ENCODE measurements around the gene PSEN1. TPM values are rescaled to one million over a fixed set of nuclear protein-coding genes. Genes with fewer than 3 reads are reported as not detected.

The PSEN1 gene
- total RNA-seq, result 20.5 TPM
- long read RNA-seq, full-length matches to known transcripts, result 23 of 30 reads
- long read RNA-seq, partial matches to known transcripts, result 1 of 30 reads
- long read RNA-seq, other reads (novel, unspliced or antisense), result 6 of 30 reads

GRCh38 chr14:73136387-73137225 is at the start of gene PSEN1:
Gene PSEN1, plus strand, starts transcription at chr14:73136507. Its CDS starts 11,513 bp downstream, at chr14:73148020.
- DNase-seq (ENCODE audit: low spot score), result peak; percentile 99
- intact Hi-C loops (cut with DNase I), result loop anchor here (5.0 kb wide), 1 partner anchor 109 kb away; the partner anchor contains the start of gene ZFYVE1

- intact Hi-C loops (cut with DNase I), result no loop called here
- no peak for DNase-seq (ENCODE audit: low spot score)
Observed at GRCh38 chr14:73091044-73091443, 45.3 kb upstream of the PSEN1 start.

GRCh38 chr14:73097421-73097820 is 38.9 kb upstream of the PSEN1 start:
- intact Hi-C loops (cut with DNase I), result no loop called here
- DNase-seq (ENCODE audit: low spot score), result no peak

- DNase-seq (ENCODE audit: low spot score), result no peak
- intact Hi-C loops (cut with DNase I), result no loop called here
Observed at GRCh38 chr14:73100334-73100733, 36.0 kb upstream of the PSEN1 start.

- intact Hi-C loops (cut with DNase I), result no loop called here
- no peak for DNase-seq (ENCODE audit: low spot score)
Observed at GRCh38 chr14:73102806-73103497, 33.4 kb upstream of the PSEN1 start.

- DNase-seq (ENCODE audit: low spot score), result no peak
- intact Hi-C loops (cut with DNase I), result no loop called here
Observed at GRCh38 chr14:73105050-73105449, 31.3 kb upstream of the PSEN1 start.

GRCh38 chr14:73105727-73106126 is 30.6 kb upstream of the PSEN1 start:
- DNase-seq (ENCODE audit: low spot score), result no peak
- intact Hi-C loops (cut with DNase I), result no loop called here

GRCh38 chr14:73116079-73116665 is 20.1 kb upstream of the PSEN1 start:
- intact Hi-C loops (cut with DNase I), result no loop called here
- no peak for DNase-seq (ENCODE audit: low spot score)

- intact Hi-C loops (cut with DNase I), result no loop called here
Observed at GRCh38 chr14:73124180-73124894, 12.0 kb upstream of the PSEN1 start.

GRCh38 chr14:73125169-73125588 is 11.1 kb upstream of the PSEN1 start:
- no peak for DNase-seq (ENCODE audit: low spot score)
- intact Hi-C loops (cut with DNase I), result no loop called here

More at GRCh38 chr14:73124180-73124894, 12.0 kb upstream of the PSEN1 start:
- no peak for DNase-seq (ENCODE audit: low spot score)

GRCh38 chr14:73125746-73126145 is 10.6 kb upstream of the PSEN1 start:
- DNase-seq (ENCODE audit: low spot score), result no peak

GRCh38 chr14:73133795-73134194 is 2.5 kb upstream of the PSEN1 start:
- intact Hi-C loops (cut with DNase I), result no loop called here
- no peak for DNase-seq (ENCODE audit: low spot score)

More at GRCh38 chr14:73125746-73126145, 10.6 kb upstream of the PSEN1 start:
- intact Hi-C loops (cut with DNase I), result no loop called here

- intact Hi-C loops (cut with DNase I), result loop anchor here (5.0 kb wide), 1 partner anchor 109 kb away; the partner anchor contains the start of gene ZFYVE1
- no peak for DNase-seq (ENCODE audit: low spot score)
Observed at GRCh38 chr14:73136085-73136386, 271 bp upstream of the PSEN1 start.

- intact Hi-C loops (cut with DNase I), result no loop called here
- no peak for DNase-seq (ENCODE audit: low spot score)
Observed at GRCh38 chr14:73140811-73141323, 4.6 kb downstream of the PSEN1 start.

- intact Hi-C loops (cut with DNase I), result no loop called here
Observed at GRCh38 chr14:73142216-73142615, 5.9 kb downstream of the PSEN1 start.

GRCh38 chr14:73143003-73143402 is 6.7 kb downstream of the PSEN1 start:
- no peak for DNase-seq (ENCODE audit: low spot score)
- intact Hi-C loops (cut with DNase I), result no loop called here

More at GRCh38 chr14:73142216-73142615, 5.9 kb downstream of the PSEN1 start:
- DNase-seq (ENCODE audit: low spot score), result no peak

GRCh38 chr14:73143617-73144016 is 7.3 kb downstream of the PSEN1 start:
- intact Hi-C loops (cut with DNase I), result no loop called here
- no peak for DNase-seq (ENCODE audit: low spot score)

- intact Hi-C loops (cut with DNase I), result no loop called here
- DNase-seq (ENCODE audit: low spot score), result no peak
Observed at GRCh38 chr14:73145371-73145770, 9.1 kb downstream of the PSEN1 start.

GRCh38 chr14:73146111-73146510 is 9.8 kb downstream of the PSEN1 start:
- intact Hi-C loops (cut with DNase I), result no loop called here
- no peak for DNase-seq (ENCODE audit: low spot score)
